NCI-H1105 treated with DMSO at 0.1 percent for 48 hours (cell line): ENCODE results near the gene SNX13.
"Not testable (repeated sequence)": the region's sequence is repeated elsewhere in the genome, so short reads cannot be mapped to it uniquely, and the experiment has no call there.

Source experiments
- DNase-seq: peaks from one replicate; lab custom pipeline; 2025; lab: John Stamatoyannopoulos, UW

Gene SNX13

GRCh38 chr7:17912050-17912449 lies 28.2 kb downstream of the SNX13 start:
- no peak for DNase-seq

- no peak for DNase-seq
These were observed 29.9 kb downstream of the SNX13 start for GRCh38 chr7:17910377-17910776.

GRCh38 chr7:17909310-17909709 lies 31.0 kb downstream of the SNX13 start:
- not testable (repeated sequence) for DNase-seq

- no peak for DNase-seq
These were observed 33.3 kb downstream of the SNX13 start for GRCh38 chr7:17907014-17907413.

GRCh38 chr7:17903337-17903736 lies 37.0 kb downstream of the SNX13 start:
- DNase-seq, result no peak

- DNase-seq, result no peak
These were observed 37.7 kb downstream of the SNX13 start for GRCh38 chr7:17902599-17902998.

- no peak for DNase-seq
These were observed 39.8 kb downstream of the SNX13 start for GRCh38 chr7:17900464-17900863.

- no peak for DNase-seq
These were observed 42.2 kb downstream of the SNX13 start for GRCh38 chr7:17898111-17898510.

GRCh38 chr7:17887286-17887685 lies 53.0 kb downstream of the SNX13 start:
- DNase-seq, result no peak

- no peak for DNase-seq
These were observed 57.6 kb downstream of the SNX13 start for GRCh38 chr7:17882685-17883084.

- DNase-seq, result no peak
These were observed 61.1 kb downstream of the SNX13 start for GRCh38 chr7:17879075-17879661.

- DNase-seq, result no peak
These were observed 61.7 kb downstream of the SNX13 start for GRCh38 chr7:17878627-17879026.

- DNase-seq, result no peak
These were observed 68.3 kb downstream of the SNX13 start for GRCh38 chr7:17871815-17872533.

- no peak for DNase-seq
These were observed 69.9 kb downstream of the SNX13 start for GRCh38 chr7:17870406-17870805.

- DNase-seq, result no peak
These were observed 76.5 kb downstream of the SNX13 start for GRCh38 chr7:17863809-17864143.

- no peak for DNase-seq
These were observed 77.0 kb downstream of the SNX13 start for GRCh38 chr7:17863095-17863808.

- no peak for DNase-seq
These were observed 84.0 kb downstream of the SNX13 start for GRCh38 chr7:17856251-17856650.

GRCh38 chr7:17855202-17855601 lies 85.1 kb downstream of the SNX13 start:
- DNase-seq, result no peak

GRCh38 chr7:17854261-17855047 lies 85.8 kb downstream of the SNX13 start:
- DNase-seq, result no peak

GRCh38 chr7:17852361-17852760 lies 87.9 kb downstream of the SNX13 start:
- DNase-seq, result no peak

- DNase-seq, result no peak
These were observed 90.8 kb downstream of the SNX13 start for GRCh38 chr7:17849504-17849903.

GRCh38 chr7:17848516-17848915 lies 91.8 kb downstream of the SNX13 start:
- no peak for DNase-seq

- no peak for DNase-seq
These were observed 93.4 kb downstream of the SNX13 start for GRCh38 chr7:17846935-17847334.
